ENCODE measurements around the gene PISD.

Gene PISD

DNA sequence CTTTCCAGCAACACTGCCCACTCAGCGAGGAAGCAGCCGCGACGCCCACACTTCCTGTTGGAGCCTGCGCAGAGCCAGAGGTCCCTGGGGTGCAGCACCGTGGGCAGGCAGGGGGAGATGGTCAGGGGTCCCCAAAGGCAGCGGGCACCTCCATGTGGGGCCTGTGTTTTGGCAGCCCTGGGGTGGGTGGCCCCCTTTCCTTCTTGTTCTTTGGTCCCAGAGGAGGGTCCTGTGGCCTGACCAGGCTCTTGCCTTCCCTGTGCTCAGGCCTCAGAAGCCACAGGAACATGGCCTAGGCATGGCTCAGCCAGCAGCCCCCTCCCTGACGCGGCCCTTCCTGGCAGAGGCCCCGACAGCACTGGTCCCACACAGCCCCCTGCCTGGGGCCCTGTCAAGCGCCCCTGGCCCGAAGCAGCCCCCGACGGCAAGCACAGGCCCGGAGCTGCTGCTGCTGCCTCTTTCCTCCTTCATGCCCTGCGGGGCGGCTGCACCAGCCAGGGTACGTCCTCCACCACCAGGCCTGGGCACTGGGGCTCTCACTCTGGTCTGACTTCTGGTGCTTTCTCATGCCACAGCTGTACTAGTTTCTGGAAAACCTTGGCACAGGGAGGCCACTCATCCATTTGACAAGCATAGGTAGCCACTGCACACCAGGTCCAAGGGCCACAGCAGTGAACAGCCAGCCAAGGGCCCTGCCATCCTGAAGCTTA is 47.1 kb downstream of the PISD start:
- Mint-ChIP-seq H3K27ac (peak overlapping the region; percentile 77), H3K27me3 (ENCODE audit: low read depth) (no peaks in the 10 kb centered on the region), H3K4me3 (no peak overlapping the region), H3K9me3 (no peaks in the 10 kb centered on the region), H3K4me1 (ENCODE audit: low read depth) (peaks cover 16% of the 10 kb centered on the region), H3K36me3 (ENCODE audit: low read depth) (peaks cover 41% of the 10 kb centered on the region)
- DNase-seq (ENCODE audit: low spot score): no peak

GRCh38 chr22:31613904-31614296 is 48.1 kb downstream of the PISD start:
- no peak for DNase-seq (ENCODE audit: low spot score)
- Mint-ChIP-seq H3K27ac (peak overlapping the region; percentile 69), H3K27me3 (ENCODE audit: low read depth) (no peaks in the 10 kb centered on the region), H3K4me1 (ENCODE audit: low read depth) (peaks cover 16% of the 10 kb centered on the region), H3K9me3 (no peaks in the 10 kb centered on the region), H3K4me3 (no peak overlapping the region), H3K36me3 (ENCODE audit: low read depth) (peaks cover 37% of the 10 kb centered on the region)

GRCh38 chr22:31613286-31613903 is 48.6 kb downstream of the PISD start:
- peaks cover 33% of the 10 kb centered on the region for H3K36me3 Mint-ChIP-seq (ENCODE audit: low read depth)
- no peak overlapping the region for H3K27ac Mint-ChIP-seq
- DNase-seq (ENCODE audit: low spot score): no peak
- no peak overlapping the region for H3K4me3 Mint-ChIP-seq
- H3K4me1 Mint-ChIP-seq (ENCODE audit: low read depth): peaks cover 16% of the 10 kb centered on the region
- no peaks in the 10 kb centered on the region for H3K9me3 Mint-ChIP-seq
- H3K27me3 Mint-ChIP-seq (ENCODE audit: low read depth): no peaks in the 10 kb centered on the region

DNA sequence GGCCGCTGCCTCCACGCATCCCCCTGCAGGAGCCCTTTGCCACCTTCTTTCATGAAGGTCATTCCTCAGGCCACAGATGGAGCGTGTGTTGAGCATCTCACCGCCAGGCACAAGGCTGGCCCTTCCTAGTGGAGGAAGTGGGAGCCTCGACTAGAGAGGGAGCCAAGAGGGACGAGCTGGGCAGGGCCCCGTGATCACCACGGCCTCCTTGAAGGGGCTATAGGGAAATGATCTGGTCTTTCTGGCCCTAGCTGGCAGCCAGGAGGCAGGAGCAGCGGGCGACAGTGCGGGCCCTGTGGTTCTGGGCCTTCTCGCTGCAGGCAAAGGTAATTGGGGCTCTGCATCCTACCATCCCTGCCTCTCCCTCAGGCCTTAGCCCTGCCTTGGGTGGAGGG is 49.1 kb downstream of the PISD start:
- Mint-ChIP-seq H3K27ac (no peak overlapping the region), H3K4me1 (ENCODE audit: low read depth) (peaks cover 16% of the 10 kb centered on the region), H3K4me3 (no peak overlapping the region), H3K9me3 (no peaks in the 10 kb centered on the region), H3K27me3 (ENCODE audit: low read depth) (no peaks in the 10 kb centered on the region), H3K36me3 (ENCODE audit: low read depth) (peaks cover 35% of the 10 kb centered on the region)
- no peak for DNase-seq (ENCODE audit: low spot score)

DNA sequence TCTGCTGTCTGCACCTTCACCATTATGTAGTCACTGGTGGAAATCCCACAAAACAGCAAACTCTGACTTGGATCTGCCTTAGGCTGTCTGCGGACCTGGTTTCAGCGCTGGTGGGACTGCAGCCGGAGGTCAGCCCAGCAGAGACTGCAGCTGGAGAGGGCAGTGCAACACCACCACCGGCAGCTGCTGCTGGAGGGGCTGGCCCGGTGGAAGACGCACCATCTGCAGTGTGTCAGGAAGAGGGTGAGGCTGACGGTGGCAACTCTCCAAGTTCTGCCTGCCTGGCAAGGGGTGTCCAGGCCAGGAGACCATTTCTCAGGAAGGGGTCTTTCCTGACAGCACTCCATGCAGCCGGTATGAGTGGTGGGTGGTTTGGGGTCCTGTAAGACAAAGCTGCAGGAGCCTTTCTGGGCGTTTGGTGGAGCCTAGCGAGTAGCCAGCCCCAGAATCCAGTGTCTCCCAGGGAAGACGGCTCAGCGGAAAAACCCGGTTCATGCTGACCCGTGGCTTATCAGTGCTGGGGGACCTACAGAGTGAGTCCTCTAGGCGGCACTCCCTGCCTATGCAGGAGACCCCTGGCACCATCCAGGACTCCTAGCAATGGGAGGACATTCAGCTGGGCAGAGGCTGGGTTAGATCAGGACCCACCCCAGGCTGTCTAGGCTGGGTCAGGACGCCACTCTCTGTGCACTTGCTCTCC is 50.8 kb downstream of the PISD start:
- H3K27ac Mint-ChIP-seq: no peak overlapping the region
- no peak overlapping the region for H3K4me3 Mint-ChIP-seq
- H3K4me1 Mint-ChIP-seq (ENCODE audit: low read depth): peaks cover 15% of the 10 kb centered on the region
- H3K27me3 Mint-ChIP-seq (ENCODE audit: low read depth): no peaks in the 10 kb centered on the region
- no peak for DNase-seq (ENCODE audit: low spot score)
- no peaks in the 10 kb centered on the region for H3K9me3 Mint-ChIP-seq
- H3K36me3 Mint-ChIP-seq (ENCODE audit: low read depth): peaks cover 39% of the 10 kb centered on the region

DNA sequence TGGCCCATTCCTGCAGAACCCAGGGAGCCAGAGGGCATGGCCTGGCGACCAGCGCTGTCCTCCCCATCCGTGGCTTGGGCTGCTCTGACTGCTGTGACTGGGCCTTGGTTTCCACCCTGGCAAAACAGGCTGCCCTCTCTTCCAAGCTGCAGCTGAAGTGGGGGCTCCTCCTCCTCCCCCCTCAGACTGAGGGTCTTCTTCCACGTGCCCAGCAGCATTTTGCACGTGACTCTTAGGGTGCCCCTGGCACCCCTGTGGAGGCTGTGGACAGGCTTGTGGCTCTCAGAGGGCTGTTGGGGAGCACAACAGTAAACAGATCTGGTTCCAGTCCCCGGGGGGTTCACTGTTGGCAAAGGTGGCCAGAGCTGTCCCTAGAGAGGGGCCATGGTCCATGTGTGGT is 51.4 kb downstream of the PISD start:
- H3K9me3 Mint-ChIP-seq: no peaks in the 10 kb centered on the region
- DNase-seq (ENCODE audit: low spot score): no peak
- peaks cover 9% of the 10 kb centered on the region for H3K4me1 Mint-ChIP-seq (ENCODE audit: low read depth)
- H3K36me3 Mint-ChIP-seq (ENCODE audit: low read depth): peaks cover 37% of the 10 kb centered on the region
- H3K4me3 Mint-ChIP-seq: no peak overlapping the region
- H3K27me3 Mint-ChIP-seq (ENCODE audit: low read depth): no peaks in the 10 kb centered on the region
- no peak overlapping the region for H3K27ac Mint-ChIP-seq

DNA sequence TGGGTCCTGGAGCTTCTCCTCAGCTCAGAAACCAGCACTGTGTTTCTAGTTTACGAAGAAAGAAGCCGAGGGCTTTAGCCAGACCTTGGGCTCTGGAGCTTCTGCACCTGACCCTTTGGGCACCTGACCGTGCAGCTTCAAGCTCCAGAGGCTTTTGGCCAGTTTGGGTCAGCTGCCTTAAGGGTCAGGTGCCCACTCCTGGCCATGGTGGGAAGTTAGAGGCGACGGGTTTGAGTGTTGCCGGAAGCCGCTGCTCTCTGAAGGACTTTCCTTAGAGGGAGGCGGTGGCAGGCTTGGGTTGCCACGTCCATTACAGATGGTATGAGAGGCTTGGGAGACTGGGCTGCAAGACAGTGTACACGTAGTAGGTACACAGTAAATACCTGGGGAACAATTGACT is 52.3 kb downstream of the PISD start:
- Mint-ChIP-seq H3K9me3 (no peaks in the 10 kb centered on the region), H3K4me1 (ENCODE audit: low read depth) (peaks cover 3% of the 10 kb centered on the region), H3K27me3 (ENCODE audit: low read depth) (no peaks in the 10 kb centered on the region), H3K36me3 (ENCODE audit: low read depth) (peaks cover 37% of the 10 kb centered on the region), H3K27ac (no peak overlapping the region), H3K4me3 (no peak overlapping the region)
- DNase-seq (ENCODE audit: low spot score): no peak

GRCh38 chr22:31607696-31608095 is 54.3 kb downstream of the PISD start:
- Mint-ChIP-seq H3K27ac (no peak overlapping the region), H3K36me3 (ENCODE audit: low read depth) (peaks cover 40% of the 10 kb centered on the region)

GRCh38 chr22:31605851-31606585 is 56.0 kb downstream of the PISD start:
- peaks cover 44% of the 10 kb centered on the region for H3K36me3 Mint-ChIP-seq (ENCODE audit: low read depth)
- DNase-seq (ENCODE audit: low spot score): no peak
- no peak overlapping the region for H3K4me3 Mint-ChIP-seq
- H3K4me1 Mint-ChIP-seq (ENCODE audit: low read depth): no peaks in the 10 kb centered on the region
- H3K27me3 Mint-ChIP-seq (ENCODE audit: low read depth): no peaks in the 10 kb centered on the region
- H3K27ac Mint-ChIP-seq: no peak overlapping the region
- H3K9me3 Mint-ChIP-seq: no peaks in the 10 kb centered on the region

More at GRCh38 chr22:31607696-31608095, 54.3 kb downstream of the PISD start:
- Mint-ChIP-seq H3K9me3 (no peaks in the 10 kb centered on the region), H3K4me3 (no peak overlapping the region), H3K4me1 (ENCODE audit: low read depth) (no peaks in the 10 kb centered on the region), H3K27me3 (ENCODE audit: low read depth) (no peaks in the 10 kb centered on the region)
- DNase-seq (ENCODE audit: low spot score): no peak

DNA sequence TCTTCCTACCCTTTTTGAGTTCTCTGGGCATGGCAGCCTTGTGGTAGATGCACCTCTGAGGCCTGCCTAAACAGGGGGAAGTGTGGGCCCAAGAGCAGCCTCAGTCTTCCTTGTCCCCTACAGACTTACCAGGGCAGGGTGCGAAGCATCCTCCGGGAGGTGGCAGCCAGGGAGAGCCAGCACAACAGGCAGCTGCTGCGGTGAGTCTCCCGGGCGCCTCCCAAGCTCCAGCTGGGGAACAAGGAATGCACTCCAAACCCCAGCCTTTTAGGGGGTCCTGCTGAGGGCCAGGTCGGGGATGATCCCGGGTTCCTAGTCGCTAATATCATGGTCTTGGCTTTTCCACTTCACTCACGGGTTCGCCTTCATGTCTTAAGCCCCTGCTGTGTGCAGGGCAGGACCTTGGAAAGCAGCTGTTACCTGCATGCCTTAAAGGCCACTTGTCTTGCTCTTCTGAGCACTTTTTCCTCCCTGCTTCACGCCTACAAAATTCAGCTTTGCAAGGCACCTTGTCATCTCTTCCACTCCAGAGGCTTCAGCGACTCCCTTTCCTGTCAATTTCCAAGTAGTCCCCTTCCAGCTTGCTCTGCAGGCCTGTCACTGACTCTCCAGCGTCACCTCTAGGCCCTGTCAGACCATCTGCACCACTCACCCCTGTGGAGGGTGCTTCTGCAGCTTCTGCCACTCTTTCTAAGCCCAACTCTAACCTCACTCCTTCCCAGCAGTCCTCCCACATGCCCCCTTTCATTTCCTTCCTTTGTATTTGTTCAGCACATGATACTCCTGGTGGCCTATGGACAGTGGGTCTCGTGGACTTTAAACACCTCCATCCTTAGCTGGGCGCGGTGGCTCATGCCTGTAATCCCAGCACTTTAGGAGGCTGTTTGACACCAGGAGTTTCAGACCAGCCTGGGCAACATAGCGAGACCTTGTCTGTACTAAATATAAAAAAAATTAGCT is 57.0 kb downstream of the PISD start:
- Mint-ChIP-seq H3K27ac (peak overlapping the region; percentile 28), H3K9me3 (no peaks in the 10 kb centered on the region), H3K36me3 (ENCODE audit: low read depth) (peaks cover 45% of the 10 kb centered on the region), H3K27me3 (ENCODE audit: low read depth) (no peaks in the 10 kb centered on the region), H3K4me3 (no peak overlapping the region), H3K4me1 (ENCODE audit: low read depth) (no peaks in the 10 kb centered on the region)
- DNase-seq (ENCODE audit: low spot score): no peak

DNA sequence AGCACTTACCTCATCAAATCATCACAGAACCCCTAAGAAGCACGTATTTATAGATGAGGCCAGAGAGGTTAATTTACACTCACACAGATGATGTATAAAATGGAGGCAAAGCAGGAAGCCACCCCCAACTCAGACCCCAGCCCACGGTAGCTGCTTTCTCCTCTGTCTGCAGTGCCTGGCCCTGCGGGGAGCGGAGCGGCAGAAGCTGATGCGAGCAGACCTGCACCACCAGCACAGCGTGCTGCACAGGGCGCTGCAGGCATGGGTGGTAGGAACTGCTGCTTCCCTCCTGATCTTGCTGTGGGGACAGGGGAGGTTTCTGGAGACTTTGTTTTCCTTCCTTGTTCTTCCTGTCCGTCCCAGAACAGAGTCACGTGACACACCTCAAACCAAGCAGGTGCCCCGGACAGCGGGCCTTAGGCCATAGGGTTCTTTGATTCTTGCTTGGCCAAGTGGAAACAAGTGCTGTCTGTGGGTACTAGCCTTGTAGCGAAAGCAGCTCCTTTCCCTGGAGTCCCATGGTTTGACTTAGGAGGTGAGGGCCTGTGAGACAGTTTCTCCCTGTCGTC is 57.8 kb downstream of the PISD start:
- Mint-ChIP-seq H3K9me3 (no peaks in the 10 kb centered on the region), H3K27ac (peak overlapping the region; percentile 63)
- no peak for DNase-seq (ENCODE audit: low spot score)

DNA sequence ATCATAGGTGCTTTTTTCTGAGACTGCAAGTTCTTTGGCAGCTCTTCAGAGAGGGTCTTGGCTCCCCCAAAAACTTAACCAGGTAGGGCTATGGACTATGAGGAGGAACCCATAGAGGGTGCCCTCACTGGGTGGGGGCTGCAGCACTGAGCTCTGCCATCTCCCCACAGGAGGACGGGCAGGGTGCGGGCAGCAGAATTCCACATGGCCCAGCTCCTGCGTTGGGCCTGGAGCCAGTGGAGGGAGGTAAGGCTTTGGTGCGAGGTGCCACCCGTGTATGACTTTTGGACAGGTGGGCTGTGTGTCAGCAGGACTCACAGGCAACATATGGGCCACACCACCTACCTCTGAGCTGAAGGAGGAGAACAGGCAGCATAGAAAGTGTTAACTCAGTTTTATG is 58.4 kb downstream of the PISD start:
- H3K4me3 Mint-ChIP-seq: no peak overlapping the region
- peaks cover 42% of the 10 kb centered on the region for H3K36me3 Mint-ChIP-seq (ENCODE audit: low read depth)
- H3K27me3 Mint-ChIP-seq (ENCODE audit: low read depth): no peaks in the 10 kb centered on the region
- DNase-seq (ENCODE audit: low spot score): no peak
- H3K27ac Mint-ChIP-seq: no peak overlapping the region
- H3K9me3 Mint-ChIP-seq: no peaks in the 10 kb centered on the region
- no peaks in the 10 kb centered on the region for H3K4me1 Mint-ChIP-seq (ENCODE audit: low read depth)

More for the DNA sequence above, 57.8 kb downstream of the PISD start:
- H3K4me3 Mint-ChIP-seq: no peak overlapping the region
- peaks cover 44% of the 10 kb centered on the region for H3K36me3 Mint-ChIP-seq (ENCODE audit: low read depth)
- H3K4me1 Mint-ChIP-seq (ENCODE audit: low read depth): no peaks in the 10 kb centered on the region
- H3K27me3 Mint-ChIP-seq (ENCODE audit: low read depth): no peaks in the 10 kb centered on the region

DNA sequence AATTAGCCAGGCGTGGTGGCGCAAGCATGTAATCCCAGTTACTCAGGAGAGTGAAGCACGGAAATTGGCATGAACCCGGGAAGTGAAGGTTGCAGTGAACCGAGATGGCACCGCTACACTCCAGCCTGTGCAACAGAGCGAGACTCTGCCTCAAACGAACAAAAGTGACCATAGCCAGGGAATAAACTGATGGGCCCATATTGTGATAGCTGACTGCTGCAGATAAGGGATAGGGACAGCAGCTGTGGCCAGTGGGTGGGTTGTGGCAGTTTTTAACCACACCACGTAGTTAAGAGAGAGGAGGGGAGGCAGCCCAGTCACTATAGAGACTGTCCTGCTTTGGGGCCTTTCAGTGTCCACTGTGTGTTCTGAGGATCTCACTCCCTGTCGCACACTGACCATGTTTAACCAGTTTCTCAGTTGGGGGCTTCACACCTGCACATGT is 58.9 kb downstream of the PISD start:
- no peak overlapping the region for H3K27ac Mint-ChIP-seq
- DNase-seq (ENCODE audit: low spot score): no peak
- no peak overlapping the region for H3K4me3 Mint-ChIP-seq
- H3K4me1 Mint-ChIP-seq (ENCODE audit: low read depth): no peaks in the 10 kb centered on the region
- H3K36me3 Mint-ChIP-seq (ENCODE audit: low read depth): peaks cover 39% of the 10 kb centered on the region
- no peaks in the 10 kb centered on the region for H3K9me3 Mint-ChIP-seq
- H3K27me3 Mint-ChIP-seq (ENCODE audit: low read depth): no peaks in the 10 kb centered on the region
